Glomerular visceral epithelial cell (primary cell): ENCODE results near the gene MEPCE.
"Not testable (repeated sequence)": the region's sequence is repeated elsewhere in the genome, so short reads cannot be mapped to it uniquely, and the experiment has no call there.

Source experiments
- DNase-seq: peaks from one replicate; pipeline ENCODE4 v3.0.0-alpha.2; 2016; ENCODE audit errors: extremely low spot score

MEPCE gene, protein sequence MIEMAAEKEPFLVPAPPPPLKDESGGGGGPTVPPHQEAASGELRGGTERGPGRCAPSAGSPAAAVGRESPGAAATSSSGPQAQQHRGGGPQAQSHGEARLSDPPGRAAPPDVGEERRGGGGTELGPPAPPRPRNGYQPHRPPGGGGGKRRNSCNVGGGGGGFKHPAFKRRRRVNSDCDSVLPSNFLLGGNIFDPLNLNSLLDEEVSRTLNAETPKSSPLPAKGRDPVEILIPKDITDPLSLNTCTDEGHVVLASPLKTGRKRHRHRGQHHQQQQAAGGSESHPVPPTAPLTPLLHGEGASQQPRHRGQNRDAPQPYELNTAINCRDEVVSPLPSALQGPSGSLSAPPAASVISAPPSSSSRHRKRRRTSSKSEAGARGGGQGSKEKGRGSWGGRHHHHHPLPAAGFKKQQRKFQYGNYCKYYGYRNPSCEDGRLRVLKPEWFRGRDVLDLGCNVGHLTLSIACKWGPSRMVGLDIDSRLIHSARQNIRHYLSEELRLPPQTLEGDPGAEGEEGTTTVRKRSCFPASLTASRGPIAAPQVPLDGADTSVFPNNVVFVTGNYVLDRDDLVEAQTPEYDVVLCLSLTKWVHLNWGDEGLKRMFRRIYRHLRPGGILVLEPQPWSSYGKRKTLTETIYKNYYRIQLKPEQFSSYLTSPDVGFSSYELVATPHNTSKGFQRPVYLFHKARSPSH

GRCh38 chr7:100429637-100430492, at the start of gene MEPCE:
Gene MEPCE (plus strand): TSS chr7:100429831. CDS start chr7:100430019, 188 bp downstream.
- peak; percentile 94 for DNase-seq

DNA sequence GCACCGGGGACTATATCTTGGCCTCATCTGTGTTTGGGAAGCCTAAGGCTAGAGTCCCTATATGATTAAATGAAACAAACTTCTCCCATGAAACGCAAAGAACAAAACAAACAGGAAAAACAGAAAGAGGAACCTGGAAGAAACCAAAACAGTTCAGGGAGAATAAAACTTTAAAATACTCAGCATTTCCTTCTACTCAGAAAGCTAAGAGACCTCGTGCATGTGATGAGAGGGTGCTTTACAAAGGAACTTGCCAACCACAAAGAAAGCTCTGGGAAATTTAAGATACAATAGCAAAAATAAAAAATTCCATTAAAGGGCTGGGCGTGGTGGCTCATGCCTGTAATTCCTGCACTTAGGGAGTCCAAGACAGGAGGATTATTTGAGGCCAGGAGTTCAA, 49.4 kb upstream of the MEPCE start:
- no peak for DNase-seq

DNA sequence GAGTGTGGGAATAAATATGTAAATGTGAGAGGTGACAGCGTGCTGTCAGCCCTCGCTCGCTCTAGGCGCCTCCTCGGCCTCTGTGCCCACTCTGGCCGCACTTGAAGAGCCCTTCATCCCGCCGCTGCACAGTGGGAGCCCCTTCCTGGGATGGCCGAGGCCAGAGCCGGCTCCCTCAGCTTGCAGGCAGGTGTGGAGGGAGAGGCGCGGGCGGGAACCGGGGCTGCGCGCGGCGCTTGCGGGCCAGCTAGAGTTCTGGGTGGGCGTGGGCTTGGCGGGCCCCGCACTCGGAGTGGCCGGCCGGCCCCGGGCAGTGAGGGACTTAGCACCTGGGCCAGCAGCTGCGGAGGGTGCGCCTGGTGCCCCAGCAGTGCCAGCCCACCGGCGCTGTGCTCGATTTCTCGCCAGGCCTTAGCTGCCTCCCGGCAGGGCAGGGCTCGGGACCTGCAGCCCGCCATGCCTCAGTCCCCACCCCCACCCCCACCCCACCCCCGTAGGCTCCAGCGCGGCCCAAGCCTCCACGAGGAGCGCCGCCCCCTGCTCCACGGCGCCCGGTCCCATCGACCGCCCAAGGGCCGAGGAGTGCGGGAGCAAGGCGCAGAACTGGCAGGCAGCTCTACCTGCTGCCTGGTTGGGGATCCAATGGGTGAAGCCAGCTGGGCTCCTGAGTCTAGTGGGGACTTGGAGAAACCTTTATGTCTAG, 47.9 kb upstream of the MEPCE start:
- DNase-seq = not testable (repeated sequence)

GRCh38 chr7:100382234-100382853, 47.3 kb upstream of the MEPCE start:
- DNase-seq = not testable (repeated sequence)

- no peak for DNase-seq
Observed at GRCh38 chr7:100384628-100385294, 44.9 kb upstream of the MEPCE start.

DNA sequence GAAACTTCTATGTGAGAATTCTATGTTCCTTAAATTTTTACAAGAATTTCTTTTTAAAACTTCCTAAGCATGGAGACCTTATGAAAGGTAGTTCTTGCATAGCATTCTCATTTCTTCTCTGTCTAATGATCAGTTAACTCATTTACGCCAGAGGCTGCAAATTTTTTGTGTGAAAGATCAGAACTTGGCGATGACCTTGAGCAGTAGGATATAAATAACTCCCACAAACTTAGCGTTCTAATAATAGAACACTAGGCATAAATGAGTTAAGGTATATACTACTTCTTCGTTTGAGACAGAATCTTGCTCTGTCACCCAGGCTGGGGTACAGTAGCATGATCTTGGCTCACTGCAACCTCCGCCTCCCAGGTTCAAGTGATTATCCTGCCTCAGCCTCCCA, 42.7 kb upstream of the MEPCE start:
- no peak for DNase-seq

DNA sequence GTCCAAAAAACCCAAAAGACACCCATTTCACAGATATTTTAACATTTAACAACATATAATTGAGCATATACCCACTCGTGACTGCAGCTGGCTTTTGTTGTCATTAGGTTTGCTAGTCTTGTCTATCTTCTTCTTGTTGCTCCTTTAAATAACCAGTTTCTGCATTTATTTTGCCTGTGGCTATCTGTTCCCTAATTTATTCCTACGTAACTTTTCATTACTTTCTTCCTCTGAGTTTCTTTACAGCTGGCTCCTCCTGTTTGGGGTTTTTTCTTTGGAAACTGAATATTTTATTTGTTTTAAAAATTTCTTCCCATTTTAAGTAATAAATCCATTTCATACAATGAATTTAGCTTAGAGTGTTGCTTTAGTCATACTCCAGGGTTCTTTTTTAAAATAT, 41.9 kb upstream of the MEPCE start:
- no peak for DNase-seq

GRCh38 chr7:100389437-100390088, 40.1 kb upstream of the MEPCE start:
- no peak for DNase-seq

GRCh38 chr7:100390286-100391009, 39.2 kb upstream of the MEPCE start:
- DNase-seq = no peak

DNA sequence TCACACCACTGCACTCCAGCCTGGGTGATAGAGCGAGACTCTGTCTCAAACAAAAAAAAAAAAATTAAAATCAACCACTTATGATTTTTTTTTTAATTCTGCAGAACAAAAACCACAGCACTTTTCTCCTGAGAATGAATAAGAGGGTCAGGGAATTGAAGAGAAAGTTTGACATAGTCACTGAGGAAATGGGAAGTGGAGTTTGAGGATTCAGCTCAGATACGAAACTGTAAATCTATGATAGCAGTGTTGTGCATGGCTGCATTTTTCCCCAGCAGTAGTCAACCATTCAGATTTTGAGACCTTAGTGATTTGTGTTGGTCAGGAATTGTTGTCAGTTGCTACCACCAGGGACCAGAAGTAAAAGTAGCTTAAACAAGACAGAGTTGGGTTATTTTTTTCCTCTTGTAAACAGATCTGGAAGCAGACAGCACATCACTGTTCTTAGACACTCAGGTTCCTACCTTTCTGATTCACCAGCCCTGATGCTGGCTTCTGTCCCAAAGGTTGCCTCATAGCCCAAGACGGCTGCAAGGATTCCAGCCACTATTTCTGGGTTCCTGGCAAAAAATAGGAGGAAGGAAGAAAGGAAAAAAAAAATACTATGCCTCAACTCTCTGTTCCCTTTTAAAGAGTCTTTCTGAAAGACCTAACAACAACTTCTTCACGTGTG, 36.3 kb upstream of the MEPCE start:
- DNase-seq = no peak

GRCh38 chr7:100394077-100394476, 35.6 kb upstream of the MEPCE start:
- no peak for DNase-seq

DNA sequence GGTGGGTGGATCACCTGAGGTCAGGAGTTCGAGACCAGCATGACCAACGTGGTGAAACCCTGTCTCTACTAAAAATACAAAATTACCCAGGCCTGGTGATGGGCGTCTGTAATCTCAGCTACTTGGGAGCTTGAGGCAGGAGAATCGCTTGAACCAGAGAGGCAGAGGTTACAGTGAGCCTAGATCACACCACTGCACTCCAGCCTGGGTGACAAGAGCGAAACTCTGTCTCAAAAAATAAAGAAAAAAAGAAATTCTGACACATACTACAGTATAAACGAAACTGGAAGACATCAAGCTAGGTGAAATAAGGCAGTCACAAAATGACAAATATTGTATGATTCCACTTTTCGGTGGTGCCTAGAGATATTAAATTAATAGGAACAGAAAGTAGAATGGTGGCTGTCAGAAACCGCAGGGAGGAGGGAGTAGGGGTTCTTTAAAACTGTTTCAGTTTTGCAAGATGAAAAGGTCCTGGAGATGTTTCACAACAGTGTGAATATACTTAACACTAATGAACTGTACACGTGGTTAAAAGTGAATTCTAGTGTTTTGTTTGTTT, 33.1 kb upstream of the MEPCE start:
- DNase-seq = no peak

DNA sequence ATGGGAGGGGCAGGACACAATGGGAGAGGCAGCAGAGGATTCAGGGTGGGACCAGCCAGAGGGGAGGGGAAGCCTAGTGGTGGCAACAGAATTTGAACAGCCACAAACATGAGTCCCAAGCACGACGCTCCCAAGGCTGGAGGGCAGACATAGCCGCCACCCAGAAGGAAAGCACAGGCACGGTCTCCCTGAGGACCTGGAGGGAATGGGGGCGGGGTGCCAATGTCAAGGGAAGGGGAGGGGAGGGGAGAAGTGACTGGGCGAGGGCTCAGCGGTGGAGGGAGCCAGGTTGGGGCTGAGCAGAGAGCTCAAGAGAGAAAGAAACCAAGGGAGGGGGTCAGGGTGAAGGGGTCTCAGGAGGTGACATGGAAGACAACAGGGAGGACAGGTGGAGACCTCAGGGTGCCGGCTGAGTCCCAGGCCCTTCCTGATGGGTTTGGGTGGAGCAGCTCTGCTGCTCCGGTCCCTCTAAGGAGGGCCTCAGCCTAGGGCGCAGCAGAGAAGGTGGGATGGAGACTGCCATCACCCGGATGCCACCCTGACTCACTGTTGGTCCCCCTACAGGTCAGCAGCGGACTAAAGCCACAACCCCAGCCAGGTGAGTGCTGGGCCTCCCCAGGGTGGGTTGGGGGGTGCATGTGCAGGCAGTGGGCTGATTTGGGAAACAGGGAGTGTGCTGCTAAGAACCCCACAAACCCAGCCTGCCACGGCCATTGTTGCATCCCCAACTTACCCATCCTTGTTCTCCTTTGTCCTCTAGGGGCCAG, 32.1 kb upstream of the MEPCE start:
- no peak for DNase-seq

- no peak for DNase-seq
Observed at GRCh38 chr7:100398239-100398638, 31.4 kb upstream of the MEPCE start.

- no peak for DNase-seq
Observed at GRCh38 chr7:100400041-100400440, 29.6 kb upstream of the MEPCE start.

DNA sequence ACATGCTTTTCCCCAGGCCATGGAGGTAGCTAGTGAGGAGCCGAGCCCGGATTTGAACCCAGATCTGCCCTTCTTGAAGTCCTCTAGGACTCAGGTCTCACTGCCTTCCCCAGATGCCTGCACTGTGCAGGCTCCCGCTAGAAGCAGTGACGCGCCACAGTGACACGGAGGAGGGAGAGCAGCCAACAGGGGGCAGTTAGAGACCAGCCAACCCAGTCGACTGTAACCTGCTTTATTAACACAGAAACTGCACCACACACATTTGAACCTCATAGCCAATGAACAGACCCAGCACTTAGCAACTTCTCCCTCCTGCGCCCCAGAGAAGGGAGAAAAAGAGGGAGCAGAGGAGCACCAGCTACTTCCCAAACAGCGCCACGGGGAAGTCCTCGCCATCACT, 29.0 kb upstream of the MEPCE start:
- no peak for DNase-seq

DNA sequence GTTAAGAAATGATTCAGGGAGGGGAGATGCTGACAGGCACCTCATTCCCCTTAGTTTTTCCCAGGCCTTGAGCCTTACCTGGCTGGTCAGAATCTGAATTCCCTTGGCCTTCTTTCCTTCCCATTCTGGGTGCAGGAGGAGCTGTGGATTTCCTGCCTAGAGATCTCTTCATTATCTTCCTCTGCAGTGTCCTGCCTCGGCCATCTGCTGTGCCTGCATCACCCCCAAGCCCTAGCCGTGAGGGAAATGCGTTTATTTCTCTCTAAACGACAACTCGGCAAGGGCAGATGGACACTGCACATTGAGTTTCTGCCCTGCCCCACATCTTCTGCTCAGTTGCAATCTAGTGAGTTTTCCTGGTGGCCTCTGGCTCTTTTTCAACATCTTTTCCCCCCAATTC, 27.8 kb upstream of the MEPCE start:
- DNase-seq = no peak

- DNase-seq = no peak
Observed at GRCh38 chr7:100402241-100402640, 27.4 kb upstream of the MEPCE start.
